ENCODE data around the gene MREG.
"Not testable (repeated sequence)": the region's sequence is repeated elsewhere in the genome, so short reads cannot be mapped to it uniquely, and the experiment has no call there.

Gene MREG

GRCh38 chr2:215958257-215958656, 55.1 kb downstream of the MREG start:
- no peak for DNase-seq (ENCODE audit: low spot score)

GRCh38 chr2:215957354-215958122, 55.8 kb downstream of the MREG start:
- DNase-seq (ENCODE audit: low spot score): not testable (repeated sequence)

GRCh38 chr2:215952860-215953637, 60.3 kb downstream of the MREG start:
- DNase-seq (ENCODE audit: low spot score): no peak

GRCh38 chr2:215951558-215951957, 61.8 kb downstream of the MREG start:
- DNase-seq (ENCODE audit: low spot score): no peak

GRCh38 chr2:215949991-215950404, 63.4 kb downstream of the MREG start:
- peak; percentile 33 for DNase-seq (ENCODE audit: low spot score)

- DNase-seq (ENCODE audit: low spot score): no peak
These were observed 65.3 kb downstream of the MREG start for GRCh38 chr2:215948051-215948450.

GRCh38 chr2:215946586-215946985, 66.8 kb downstream of the MREG start:
- no peak for DNase-seq (ENCODE audit: low spot score)

- no peak for DNase-seq (ENCODE audit: low spot score)
These were observed 71.2 kb downstream of the MREG start for GRCh38 chr2:215942194-215942593.

GRCh38 chr2:215941726-215942125, 71.6 kb downstream of the MREG start:
- no peak for DNase-seq (ENCODE audit: low spot score)

GRCh38 chr2:215940645-215941184, 72.6 kb downstream of the MREG start:
- no peak for DNase-seq (ENCODE audit: low spot score)

- DNase-seq (ENCODE audit: low spot score): no peak
These were observed 76.2 kb downstream of the MREG start for GRCh38 chr2:215937190-215937589.

- no peak for DNase-seq (ENCODE audit: low spot score)
These were observed 80.2 kb downstream of the MREG start for GRCh38 chr2:215933151-215933550.

GRCh38 chr2:215931256-215931903, 82.0 kb downstream of the MREG start:
- peak; percentile 49 for DNase-seq (ENCODE audit: low spot score)

GRCh38 chr2:215930505-215931253, 82.7 kb downstream of the MREG start:
- DNase-seq (ENCODE audit: low spot score): no peak

GRCh38 chr2:215929602-215930335, 83.6 kb downstream of the MREG start:
- DNase-seq (ENCODE audit: low spot score): no peak

GRCh38 chr2:215928086-215928485, 85.3 kb downstream of the MREG start:
- no peak for DNase-seq (ENCODE audit: low spot score)

- DNase-seq (ENCODE audit: low spot score): not testable (repeated sequence)
These were observed 86.4 kb downstream of the MREG start for GRCh38 chr2:215926992-215927391.

GRCh38 chr2:215921895-215922294, 91.5 kb downstream of the MREG start:
- DNase-seq (ENCODE audit: low spot score): no peak

- peak; percentile 46 for DNase-seq (ENCODE audit: low spot score)
These were observed 92.9 kb downstream of the MREG start for GRCh38 chr2:215920244-215921100.

- DNase-seq (ENCODE audit: low spot score): no peak
These were observed 93.6 kb downstream of the MREG start for GRCh38 chr2:215919624-215920243.
